Activated B cell treated with CpG ODN at 0.5 μM for 24 hours (primary cell): ENCODE measurements around the gene SGSM2. TPM values are rescaled to one million over a fixed set of nuclear protein-coding genes. Genes with fewer than 3 reads are reported as not detected.

Source experiments
- ATAC-seq: fragments of 200-7000 bp; cut with Tn5 transposase; one replicate; pipeline ENCODE4 v1.10.0; 2021; ENCODE audit warnings: low read depth, mild to moderate bottlenecking, moderate library complexity
- CTCF ChIA-PET: fragments of 350-600 bp; sonication (Branson Sonifier 250); formaldehyde crosslinking; loops from one replicate; lab custom pipeline; 2021; ENCODE audit warnings: antibody characterized with exemption; lab: Charles Lee
- POLR2A ChIA-PET: fragments of 350-600 bp; sonication (Branson Sonifier 250); formaldehyde crosslinking; loops from one replicate; lab custom pipeline; 2021; ENCODE audit warnings: antibody characterized with exemption; lab: Charles Lee
- DNase-seq: peaks from one replicate; pipeline ENCODE4 v3.0.0; 2022
- H3K27ac Mint-ChIP-seq: one replicate; pipeline ENCODE4 v1.8.0; 2020; ENCODE audit warnings: mixed read lengths
- H3K27me3 Mint-ChIP-seq: one replicate; pipeline ENCODE4 v1.8.0; 2021; ENCODE audit warnings: mixed read lengths
- H3K36me3 Mint-ChIP-seq: one replicate; pipeline ENCODE4 v1.8.0; 2021; ENCODE audit warnings: low read depth, mixed read lengths
- H3K4me1 Mint-ChIP-seq: one replicate; pipeline ENCODE4 v1.8.0; 2021; ENCODE audit warnings: mixed read lengths
- H3K4me3 Mint-ChIP-seq: one replicate; pipeline ENCODE4 v1.8.0; 2020; ENCODE audit warnings: mild to moderate bottlenecking, mixed read lengths
- H3K9me3 Mint-ChIP-seq: one replicate; pipeline ENCODE4 v1.8.0; 2020; ENCODE audit warnings: mixed read lengths
- intact Hi-C: fragments of 100-400 bp; cut with micrococcal nuclease; formaldehyde crosslinking; loops from one replicate; pipeline ENCODE4 v1.15.1; 2024
- total RNA-seq: library from RNA; stranded (reverse); gene quantifications from 2 replicates; pipeline ENCODE4 v1.2.3, GENCODE V29; 2022
- TF ChIP-seq, protein P1 (sequence below): fragments of 200-600 bp; IDR thresholded peaks from one replicate; pipeline ENCODE4 v1.8.0; 2022; ENCODE audit warnings: antibody characterized with exemption, mild to moderate bottlenecking

The SGSM2 gene
- total RNA-seq, 1 donor from 2014 or later: 60.5 TPM

- Mint-ChIP-seq H3K9me3 (no peaks in the 10 kb centered on the region), H3K27me3 (no peaks in the 10 kb centered on the region), H3K36me3 (peaks cover 10% of the 10 kb centered on the region), H3K27ac (peak overlapping the region; percentile 18), H3K4me3 (peak overlapping the region; percentile 50), H3K4me1 (peaks cover 58% of the 10 kb centered on the region)
- DNase-seq (no peak), ATAC-seq (no peak)
- TF ChIP-seq, protein P1, sequence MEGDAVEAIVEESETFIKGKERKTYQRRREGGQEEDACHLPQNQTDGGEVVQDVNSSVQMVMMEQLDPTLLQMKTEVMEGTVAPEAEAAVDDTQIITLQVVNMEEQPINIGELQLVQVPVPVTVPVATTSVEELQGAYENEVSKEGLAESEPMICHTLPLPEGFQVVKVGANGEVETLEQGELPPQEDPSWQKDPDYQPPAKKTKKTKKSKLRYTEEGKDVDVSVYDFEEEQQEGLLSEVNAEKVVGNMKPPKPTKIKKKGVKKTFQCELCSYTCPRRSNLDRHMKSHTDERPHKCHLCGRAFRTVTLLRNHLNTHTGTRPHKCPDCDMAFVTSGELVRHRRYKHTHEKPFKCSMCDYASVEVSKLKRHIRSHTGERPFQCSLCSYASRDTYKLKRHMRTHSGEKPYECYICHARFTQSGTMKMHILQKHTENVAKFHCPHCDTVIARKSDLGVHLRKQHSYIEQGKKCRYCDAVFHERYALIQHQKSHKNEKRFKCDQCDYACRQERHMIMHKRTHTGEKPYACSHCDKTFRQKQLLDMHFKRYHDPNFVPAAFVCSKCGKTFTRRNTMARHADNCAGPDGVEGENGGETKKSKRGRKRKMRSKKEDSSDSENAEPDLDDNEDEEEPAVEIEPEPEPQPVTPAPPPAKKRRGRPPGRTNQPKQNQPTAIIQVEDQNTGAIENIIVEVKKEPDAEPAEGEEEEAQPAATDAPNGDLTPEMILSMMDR: no peak
- POLR2A ChIA-PET: interaction anchor here (0.6 kb wide), 1 partner anchor 627 kb away, joined by 4 read pairs; no protein-coding TSS in a partner anchor
- CTCF ChIA-PET: interaction anchor here (1.2 to 6.7 kb wide), 2 partner anchors 15 to 18 kb away, joined by 4 to 45 read pairs; no protein-coding TSS in a partner anchor
- intact Hi-C loops: no loop called here
Measured at GRCh38 chr17:2398182-2398581, 60.9 kb downstream of the SGSM2 start.

GRCh38 chr17:2398655-2399571 lies 61.6 kb downstream of the SGSM2 start:
- H3K4me3 Mint-ChIP-seq: peak overlapping the region; percentile 94
- no peaks in the 10 kb centered on the region for H3K9me3 Mint-ChIP-seq
- no peak for DNase-seq
- H3K27ac Mint-ChIP-seq: peak overlapping the region; percentile 70
- intact Hi-C loops: no loop called here
- no peak for ATAC-seq
- CTCF ChIA-PET: interaction anchor here (1.2 to 6.7 kb wide), 2 partner anchors 16 to 17 kb away, joined by 4 to 45 read pairs; no protein-coding TSS in a partner anchor
- H3K4me1 Mint-ChIP-seq: peaks cover 58% of the 10 kb centered on the region
- TF ChIP-seq, protein P1: no peak
- POLR2A ChIA-PET: interaction anchor here (0.6 to 4.0 kb wide), 9 partner anchors 8 to 628 kb away, joined by 3 to 23 read pairs (median 4); partner anchors contain the start of genes SGSM2, SMG6, SRR and TSR1
- H3K27me3 Mint-ChIP-seq: no peaks in the 10 kb centered on the region
- H3K36me3 Mint-ChIP-seq: peaks cover 10% of the 10 kb centered on the region

DNA sequence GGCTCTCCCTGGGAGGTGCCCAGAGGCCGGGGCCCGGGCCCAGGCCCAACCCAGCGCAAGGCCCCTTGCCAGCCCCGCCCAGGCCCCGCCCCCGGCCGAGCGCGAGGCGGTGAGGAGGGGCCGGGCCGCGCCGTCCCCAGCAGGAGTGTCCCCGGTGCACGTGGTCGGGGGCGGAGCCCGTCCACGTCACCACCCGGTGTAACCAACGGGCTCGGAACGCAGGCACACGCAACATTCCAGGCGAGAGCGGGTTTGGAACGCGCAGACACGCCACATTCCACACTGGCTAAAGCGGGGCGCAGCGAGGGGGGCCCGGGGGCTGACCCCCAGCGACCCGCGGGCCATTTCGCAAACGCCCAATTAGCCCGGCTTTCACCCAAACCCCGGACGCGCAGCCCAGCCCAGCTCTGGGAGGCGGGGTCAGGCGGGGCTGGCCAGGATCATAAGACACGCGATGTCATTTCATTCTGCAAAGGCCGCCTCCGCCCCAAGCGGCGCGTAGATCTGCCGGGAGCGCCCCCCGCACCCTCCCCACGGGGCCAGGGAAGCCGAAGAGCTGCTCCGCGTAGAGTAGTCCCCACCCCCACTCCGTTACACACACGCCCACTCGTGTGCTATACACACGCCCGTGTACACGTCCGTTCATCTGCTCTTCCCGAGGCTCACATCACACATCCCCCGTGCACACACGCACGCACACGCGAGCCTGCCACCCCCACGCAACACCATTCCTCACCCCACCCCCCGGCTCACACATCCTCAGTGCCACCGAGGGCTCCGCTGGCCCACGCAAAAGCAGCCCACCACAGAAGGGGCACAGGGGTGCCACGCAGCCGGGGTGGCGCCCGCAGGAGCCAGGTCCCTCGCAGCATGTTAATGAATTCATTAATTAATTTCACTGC lies 62.5 kb downstream of the SGSM2 start:
- ATAC-seq (peak; percentile 49), DNase-seq (peak; percentile 96)
- TF ChIP-seq, protein P1: no peak
- ChIA-PET CTCF (interaction anchor here (6.7 kb wide), 1 partner anchor 17 kb away, joined by 45 read pairs; no protein-coding TSS in a partner anchor), POLR2A (interaction anchor here (0.5 to 4.0 kb wide), 11 partner anchors 7 to 750 kb away, joined by 3 to 103 read pairs (median 4); partner anchors contain the start of genes RILP, SGSM2, SMG6 and SRR)
- Mint-ChIP-seq H3K27ac (peak overlapping the region; percentile 95), H3K9me3 (no peaks in the 10 kb centered on the region), H3K4me3 (peak overlapping the region; percentile 94), H3K27me3 (no peaks in the 10 kb centered on the region), H3K4me1 (peaks cover 53% of the 10 kb centered on the region), H3K36me3 (peaks cover 10% of the 10 kb centered on the region)
- intact Hi-C loops: loop anchor here (2.0 to 5.0 kb wide), 5 partner anchors 311 to 1567 kb away; partner anchors contain the start of gene SLC43A2

- peak overlapping the region; percentile 94 for H3K4me3 Mint-ChIP-seq
- H3K36me3 Mint-ChIP-seq: peaks cover 12% of the 10 kb centered on the region
- no peaks in the 10 kb centered on the region for H3K9me3 Mint-ChIP-seq
- peaks cover 51% of the 10 kb centered on the region for H3K4me1 Mint-ChIP-seq
- ATAC-seq: peak; percentile 1
- H3K27ac Mint-ChIP-seq: peak overlapping the region; percentile 95
- no peaks in the 10 kb centered on the region for H3K27me3 Mint-ChIP-seq
- CTCF ChIA-PET: interaction anchor here (6.7 kb wide), 1 partner anchor 18 kb away, joined by 45 read pairs; no protein-coding TSS in a partner anchor
- POLR2A ChIA-PET: interaction anchor here (0.5 to 4.0 kb wide), 9 partner anchors 8 to 751 kb away, joined by 3 to 103 read pairs (median 5); partner anchors contain the start of genes RILP, SGSM2, SMG6 and SRR
- intact Hi-C loops: loop anchor here (2.0 to 5.0 kb wide), 5 partner anchors 312 to 1567 kb away; partner anchors contain the start of gene SLC43A2
- TF ChIP-seq, protein P1: no peak
- DNase-seq: peak; percentile 59
Measured at GRCh38 chr17:2400474-2400866, 63.2 kb downstream of the SGSM2 start.
